ENCODE data around the gene FBXL13. TPM values are rescaled to one million over a fixed set of nuclear protein-coding genes. Genes with fewer than 3 reads are reported as not detected.
"Not testable (repeated sequence)": the region's sequence is repeated elsewhere in the genome, so short reads cannot be mapped to it uniquely, and the experiment has no call there.

The FBXL13 gene
- total and polyA plus RNA-seq, 5 experiments from 2014 or later, result 0.28 to 3.3 (median 1.3) TPM

DNA sequence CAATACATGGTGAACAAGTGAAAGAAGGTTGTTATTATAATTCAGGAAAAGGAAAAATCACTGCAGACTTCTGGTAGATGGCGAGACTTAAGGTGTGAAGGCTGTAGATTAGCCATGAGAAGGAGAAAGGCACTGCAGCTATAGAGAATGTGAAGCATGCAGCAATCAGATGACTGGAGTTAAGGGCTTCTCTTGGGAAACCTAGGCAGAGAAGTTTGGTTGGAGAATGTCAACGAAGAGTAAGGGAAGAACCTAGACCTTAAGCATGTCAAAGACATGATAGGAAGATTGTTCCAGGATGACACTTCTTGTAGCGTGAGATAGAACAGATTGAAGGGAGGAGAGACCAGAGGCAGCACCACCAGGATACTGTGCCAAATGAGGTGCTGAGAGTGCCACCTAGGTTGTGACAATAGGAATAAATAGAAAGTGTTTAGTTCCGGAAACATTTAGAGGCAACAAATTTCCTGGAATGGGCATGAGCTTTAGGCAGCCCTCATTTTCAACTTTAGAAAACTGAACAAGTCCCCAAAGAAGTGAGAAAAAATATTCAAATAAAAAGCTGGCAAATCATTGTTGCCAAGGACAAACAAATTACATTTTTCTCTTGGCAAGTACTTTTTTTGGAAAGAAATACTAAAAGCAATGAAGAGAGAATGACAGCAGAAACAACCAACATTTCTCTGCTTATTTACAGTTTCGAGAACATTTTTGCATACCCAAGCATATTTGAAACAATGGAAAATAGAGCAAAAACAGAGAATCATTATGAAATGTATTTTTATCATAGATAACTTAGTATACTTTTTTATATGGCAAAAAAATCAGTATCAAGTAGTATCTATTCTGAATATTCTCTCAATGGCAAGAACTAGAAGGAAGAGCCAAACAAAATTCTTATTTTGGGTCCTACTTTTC is 156.9 kb downstream of the FBXL13 start:
- ATAC-seq, result no peak

DNA sequence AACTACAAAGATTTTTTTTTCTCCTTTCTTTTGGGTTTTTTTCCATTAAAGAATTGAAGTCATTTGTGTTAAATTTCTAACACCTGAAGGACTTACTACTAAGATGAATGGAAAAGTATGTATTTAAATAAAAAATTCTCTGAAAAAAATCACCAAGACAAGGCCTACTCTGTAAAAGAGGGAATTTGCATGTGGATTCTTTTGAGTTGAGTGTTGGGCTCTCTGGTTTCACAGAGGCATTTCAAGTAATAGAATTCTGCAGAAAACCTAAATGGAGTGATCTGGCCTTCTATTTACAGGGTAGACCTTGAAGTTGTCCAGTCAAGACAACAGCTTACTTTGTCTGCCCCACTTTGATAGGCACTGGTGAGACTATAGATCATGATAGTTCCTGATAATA is 157.7 kb downstream of the FBXL13 start:
- DNase-seq (no peak), ATAC-seq (no peak)
- POLR2A ChIA-PET, result no interaction called here
- Mint-ChIP-seq H3K27me3 (no peaks in the 10 kb centered on the region), H3K4me3 (no peak overlapping the region), H3K4me1 (peaks cover 0 to 2% (median 0%) of the 10 kb centered on the region in 4 donors), H3K36me3 (peaks cover 0 to 16% (median 6%) of the 10 kb centered on the region in 3 donors), H3K27ac (no peak overlapping the region), H3K9me3 (no peaks in the 10 kb centered on the region)

More for the DNA sequence above, 156.9 kb downstream of the FBXL13 start:
- Mint-ChIP-seq H3K4me3 (no peak overlapping the region), H3K36me3 (peaks cover 0 to 8% (median 0%) of the 10 kb centered on the region in 3 donors), H3K27ac (no peak overlapping the region), H3K4me1 (peaks cover 0 to 2% (median 0%) of the 10 kb centered on the region in 4 donors), H3K9me3 (no peaks in the 10 kb centered on the region), H3K27me3 (no peaks in the 10 kb centered on the region)
- no peak for DNase-seq
- POLR2A ChIA-PET, result no interaction called here

DNA sequence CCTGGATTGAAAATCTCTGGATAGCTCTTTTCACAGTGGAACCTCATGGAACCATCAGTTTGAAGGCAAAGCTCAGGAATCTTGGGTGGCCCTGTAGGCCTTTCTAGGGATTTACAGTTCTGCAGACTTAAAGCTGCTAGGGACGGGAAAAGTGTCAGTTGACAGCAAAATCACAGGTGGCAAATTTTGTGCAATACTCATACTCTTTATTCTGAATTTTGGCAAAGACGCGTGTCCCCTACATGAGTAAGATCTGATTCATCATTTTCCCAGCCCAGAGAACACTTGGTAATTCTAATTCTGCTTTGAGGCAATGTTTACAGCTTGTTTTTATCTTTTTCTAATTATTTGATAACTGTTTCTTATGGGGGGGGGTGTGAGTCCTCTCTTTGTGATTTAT is 158.2 kb downstream of the FBXL13 start:
- no peaks in the 10 kb centered on the region for H3K9me3 Mint-ChIP-seq
- ATAC-seq (no peak), DNase-seq (no peak)
- H3K36me3 Mint-ChIP-seq, result peaks cover 0 to 16% (median 6%) of the 10 kb centered on the region in 3 donors
- POLR2A ChIA-PET, result no interaction called here
- peaks cover 0 to 2% (median 0%) of the 10 kb centered on the region in 4 donors for H3K4me1 Mint-ChIP-seq
- H3K27me3 Mint-ChIP-seq, result no peaks in the 10 kb centered on the region
- no peak overlapping the region for H3K27ac Mint-ChIP-seq
- no peak overlapping the region for H3K4me3 Mint-ChIP-seq

DNA sequence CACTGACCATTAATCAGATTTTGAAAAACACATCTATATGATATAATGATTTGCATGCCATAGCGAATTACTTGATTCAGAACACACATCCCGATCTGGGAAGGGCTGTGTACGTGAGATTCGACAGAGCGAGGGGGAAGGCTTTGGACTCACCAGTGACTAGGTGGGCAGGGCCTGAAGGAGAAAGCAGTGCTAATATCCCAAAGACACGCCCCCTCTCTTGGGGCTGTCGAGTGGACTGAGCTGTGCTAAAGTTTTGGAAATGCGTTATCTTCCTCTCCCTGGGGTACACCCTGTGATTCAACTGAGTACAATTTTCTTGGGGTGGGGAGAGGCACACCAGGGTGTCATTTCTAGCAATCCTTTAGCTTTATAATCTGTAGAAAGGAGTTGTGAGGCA is 160.0 kb downstream of the FBXL13 start:
- H3K36me3 Mint-ChIP-seq, result peaks cover 0 to 23% (median 15%) of the 10 kb centered on the region in 3 donors
- DNase-seq, result no peak
- no peak overlapping the region for H3K27ac Mint-ChIP-seq
- no peaks in the 10 kb centered on the region for H3K9me3 Mint-ChIP-seq
- H3K27me3 Mint-ChIP-seq, result no peaks in the 10 kb centered on the region
- ATAC-seq, result no peak
- H3K4me1 Mint-ChIP-seq, result peaks cover 0 to 2% (median under 1%) of the 10 kb centered on the region in 4 donors
- POLR2A ChIA-PET, result no interaction called here
- no peak overlapping the region for H3K4me3 Mint-ChIP-seq

DNA sequence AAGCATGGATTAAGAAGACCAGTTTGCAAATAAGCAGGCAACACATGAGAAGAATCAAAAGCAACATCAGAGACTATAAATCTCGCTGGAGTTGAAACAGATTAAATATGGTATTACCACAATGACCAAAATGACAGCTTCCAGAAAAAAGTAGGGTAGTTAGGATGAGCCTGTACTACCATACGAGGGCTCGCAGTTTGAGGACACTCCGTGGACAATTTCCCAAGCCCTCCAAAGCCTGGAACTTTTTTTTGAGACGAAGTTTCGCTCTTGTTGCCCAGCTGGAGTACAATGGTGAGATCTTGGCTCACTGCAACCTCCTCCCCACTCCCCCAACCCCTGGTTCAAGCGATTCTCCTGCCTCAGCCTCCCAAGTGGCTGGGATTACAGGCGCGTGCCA is 160.8 kb downstream of the FBXL13 start:
- Mint-ChIP-seq H3K27me3 (no peaks in the 10 kb centered on the region), H3K36me3 (peaks cover 0 to 23% (median 15%) of the 10 kb centered on the region in 3 donors), H3K27ac (no peak overlapping the region), H3K4me3 (no peak overlapping the region), H3K9me3 (peaks cover 0 to 5% (median 0%) of the 10 kb centered on the region in 9 donors), H3K4me1 (peaks cover 0 to 2% (median under 1%) of the 10 kb centered on the region in 4 donors)
- ATAC-seq, result no peak
- POLR2A ChIA-PET, result no interaction called here
- DNase-seq, result no peak

DNA sequence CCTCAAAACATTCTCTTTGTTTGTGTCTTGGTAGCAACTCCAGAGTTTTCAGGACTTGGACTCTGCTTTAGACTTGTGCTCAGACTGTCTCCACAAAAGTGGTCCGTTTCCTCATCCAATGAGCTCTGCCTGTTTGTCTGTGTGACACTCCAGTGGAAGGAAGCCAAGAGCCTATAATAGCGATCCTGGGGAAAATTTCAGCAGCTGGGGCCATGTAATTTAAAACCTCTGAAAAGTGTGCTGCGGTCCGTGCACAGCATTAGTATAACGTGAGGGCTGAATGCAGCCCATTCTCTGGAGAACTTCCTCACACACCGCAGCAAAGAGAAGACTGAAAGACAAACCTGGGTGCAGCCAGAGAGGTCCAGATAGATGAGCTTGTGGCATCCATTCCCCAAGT is 161.9 kb downstream of the FBXL13 start, which contains the start of gene LRRC17:
LRRC17 (plus strand) TSS at position 259 of the 400 bp plus-strand sequence. CDS start 20,914 bp downstream, outside the sequence.
- H3K27ac Mint-ChIP-seq, result peak within 1 kb of the TSS in 1 of 10 donors; percentile 15
- DNase-seq (no peak), ATAC-seq (no peak)
- POLR2A ChIA-PET, result no interaction called here
- H3K27me3 Mint-ChIP-seq, result no peaks in the 10 kb centered on the region
- peaks cover 0 to 10% (median 5%) of the 10 kb centered on the region in 9 donors for H3K9me3 Mint-ChIP-seq
- H3K36me3 Mint-ChIP-seq, result peaks cover 0 to 31% (median 15%) of the 10 kb centered on the region in 3 donors
- H3K4me3 Mint-ChIP-seq, result peak within 1 kb of the TSS in 1 of 10 donors; percentile 7
- H3K4me1 Mint-ChIP-seq, result peaks cover 0 to 2% (median under 1%) of the 10 kb centered on the region in 4 donors

DNA sequence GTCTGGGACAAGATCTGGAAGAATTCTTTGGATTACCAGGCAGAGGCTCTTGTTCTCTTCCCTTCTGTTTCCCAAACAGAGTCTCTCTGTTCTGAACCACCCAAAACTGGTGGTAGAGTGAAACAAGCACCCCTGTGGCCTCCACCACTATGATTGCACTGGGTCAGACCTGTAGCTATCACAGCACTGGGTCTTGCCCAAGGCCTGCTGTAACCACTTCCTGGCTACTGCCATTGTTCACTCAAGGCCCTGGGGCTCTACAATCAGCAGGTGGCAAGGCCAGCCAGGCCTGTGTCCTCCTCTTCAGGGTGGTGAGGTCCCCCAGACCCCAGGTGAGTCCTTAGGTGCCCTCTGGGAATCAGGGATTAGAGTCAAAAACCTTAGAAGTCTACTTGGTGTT is 165.9 kb downstream of the FBXL13 start:
- no peak for ATAC-seq
- H3K4me1 Mint-ChIP-seq, result peaks cover 0 to 2% (median under 1%) of the 10 kb centered on the region in 4 donors
- no peak overlapping the region for H3K4me3 Mint-ChIP-seq
- no peaks in the 10 kb centered on the region for H3K27me3 Mint-ChIP-seq
- POLR2A ChIA-PET, result no interaction called here
- peaks cover 7 to 52% (median 16%) of the 10 kb centered on the region in 3 donors for H3K36me3 Mint-ChIP-seq
- no peak for DNase-seq
- H3K27ac Mint-ChIP-seq, result no peak overlapping the region
- peaks cover 8 to 50% (median 22%) of the 10 kb centered on the region in 9 donors for H3K9me3 Mint-ChIP-seq

DNA sequence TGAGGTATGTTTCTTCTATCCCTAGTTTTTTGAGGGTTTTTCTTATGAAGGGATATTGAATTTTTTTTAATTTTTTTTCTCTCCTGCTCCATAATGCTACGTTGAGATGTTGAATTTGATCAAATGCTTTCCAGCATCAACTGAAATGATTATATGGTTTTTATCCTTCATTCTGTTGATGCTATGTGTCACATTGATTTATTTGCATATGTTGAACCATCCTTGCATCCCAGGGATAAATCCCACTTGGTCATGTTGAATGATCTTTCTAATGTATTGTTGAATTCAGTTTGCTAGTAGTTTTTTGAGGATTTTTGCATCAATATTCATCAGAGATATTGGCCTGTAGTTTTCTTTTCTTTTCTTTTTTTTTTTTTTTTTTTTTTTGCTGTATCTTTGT is 171.0 kb downstream of the FBXL13 start:
- H3K27ac Mint-ChIP-seq, H3K4me1 Mint-ChIP-seq, H3K27me3 Mint-ChIP-seq, POLR2A ChIA-PET, H3K4me3 Mint-ChIP-seq, DNase-seq, ATAC-seq: not testable (repeated sequence)
- Mint-ChIP-seq H3K36me3 (peaks cover 2 to 31% (median 7%) of the 10 kb centered on the region in 3 donors), H3K9me3 (peaks cover 9 to 54% (median 21%) of the 10 kb centered on the region in 9 donors)

DNA sequence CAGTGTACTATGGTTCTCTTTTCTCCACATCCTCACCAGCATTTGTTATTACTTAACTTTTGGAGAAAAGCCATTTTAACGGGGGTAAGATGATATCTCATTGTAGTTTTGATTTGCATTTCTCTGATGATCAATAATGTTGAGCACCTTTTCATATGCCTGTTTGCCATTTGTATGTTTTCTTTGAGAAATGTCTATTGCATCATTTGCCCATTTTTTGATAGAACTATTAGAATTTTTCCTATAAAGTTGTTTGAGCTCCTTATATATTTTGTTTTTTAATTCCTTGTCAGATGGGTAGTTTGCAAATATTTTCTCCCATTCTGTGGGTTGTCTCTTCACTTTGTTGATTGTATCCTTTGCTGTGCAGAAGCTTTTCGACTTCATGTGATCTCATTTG is 172.5 kb downstream of the FBXL13 start:
- H3K4me1 Mint-ChIP-seq, POLR2A ChIA-PET, H3K27me3 Mint-ChIP-seq, DNase-seq, ATAC-seq, H3K4me3 Mint-ChIP-seq, H3K27ac Mint-ChIP-seq: not testable (repeated sequence)
- peaks cover 3 to 39% (median 15%) of the 10 kb centered on the region in 9 donors for H3K9me3 Mint-ChIP-seq
- H3K36me3 Mint-ChIP-seq, result peaks cover 2 to 20% (median 7%) of the 10 kb centered on the region in 3 donors

DNA sequence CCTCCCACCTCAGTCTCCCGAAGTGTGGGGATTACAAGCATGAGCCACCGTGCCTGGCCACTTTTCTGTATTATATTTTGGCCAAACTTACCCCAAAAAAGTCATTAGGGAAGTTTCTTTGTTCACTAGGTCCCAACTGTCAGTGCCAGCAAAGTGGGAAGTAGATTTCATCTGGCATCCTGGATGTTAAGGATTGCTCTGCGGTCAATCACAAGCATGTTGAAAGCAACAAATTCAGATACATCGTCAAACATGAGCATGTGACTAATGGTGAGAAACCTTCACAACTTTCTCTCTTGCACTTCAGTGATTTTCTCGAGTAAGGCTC is 176.1 kb downstream of the FBXL13 start:
- DNase-seq (no peak), ATAC-seq (no peak)
- no peaks in the 10 kb centered on the region for H3K27me3 Mint-ChIP-seq
- H3K4me1 Mint-ChIP-seq, result no peaks in the 10 kb centered on the region
- no peak overlapping the region for H3K4me3 Mint-ChIP-seq
- no peak overlapping the region for H3K27ac Mint-ChIP-seq
- peaks cover 0 to 4% (median 3%) of the 10 kb centered on the region in 9 donors for H3K9me3 Mint-ChIP-seq
- peaks cover 0 to under 1% (median 0%) of the 10 kb centered on the region in 3 donors for H3K36me3 Mint-ChIP-seq
- POLR2A ChIA-PET, result no interaction called here

DNA sequence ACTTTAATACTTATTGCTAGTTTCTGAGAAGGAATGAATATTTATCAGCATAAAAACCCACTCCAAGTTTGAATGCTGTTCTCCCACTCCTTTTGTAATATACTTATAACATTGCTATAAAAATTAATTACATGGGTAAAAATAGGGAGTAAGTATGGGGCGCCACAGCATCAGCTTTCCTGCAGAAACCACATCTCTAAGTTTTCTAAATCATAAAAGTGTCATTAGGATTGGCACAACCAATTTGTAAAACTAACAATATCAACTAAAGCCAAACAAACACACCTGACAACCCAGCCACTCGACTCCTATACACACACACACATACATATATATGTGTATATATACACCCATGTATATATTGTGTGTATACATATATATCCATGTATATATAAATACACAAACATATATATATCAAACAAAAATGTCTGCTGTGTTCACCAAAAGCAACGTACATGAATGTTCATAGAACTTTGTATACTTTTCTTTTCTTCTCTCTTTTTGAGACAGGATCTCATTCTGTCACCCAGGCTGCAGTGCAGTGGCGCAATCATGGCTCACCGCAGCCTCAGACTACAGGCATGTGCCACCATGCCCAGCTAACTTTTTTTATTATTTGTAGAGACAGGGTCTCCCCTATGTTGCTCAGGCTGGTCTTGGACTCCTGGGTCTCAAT is 176.6 kb downstream of the FBXL13 start:
- Mint-ChIP-seq H3K27ac (no peak overlapping the region), H3K27me3 (no peaks in the 10 kb centered on the region), H3K9me3 (peaks cover 0 to 3% (median 0%) of the 10 kb centered on the region in 9 donors)

DNA sequence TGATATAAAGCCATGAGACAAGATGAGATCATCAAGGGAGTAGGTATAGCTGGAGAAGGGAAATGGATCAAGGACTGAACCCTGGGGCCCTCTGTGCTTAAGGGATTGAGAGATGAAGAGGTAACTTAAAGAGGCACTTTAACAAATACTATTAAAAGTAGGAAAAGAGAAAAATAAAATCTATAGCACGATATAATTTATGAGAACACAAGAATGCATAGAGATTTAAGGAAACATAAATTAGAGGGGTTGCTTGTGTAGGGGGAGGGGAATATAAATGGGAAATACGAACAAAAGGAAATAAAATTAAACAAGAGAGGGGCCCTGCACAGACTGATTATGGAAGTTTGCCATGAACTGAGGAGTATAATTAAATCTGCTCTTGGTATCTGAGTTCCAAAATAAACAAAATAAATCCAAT is 177.4 kb downstream of the FBXL13 start:
- POLR2A ChIA-PET, result no interaction called here
- Mint-ChIP-seq H3K27ac (no peak overlapping the region), H3K27me3 (no peaks in the 10 kb centered on the region), H3K4me1 (no peaks in the 10 kb centered on the region), H3K36me3 (peaks cover 0 to 3% (median 0%) of the 10 kb centered on the region in 3 donors), H3K4me3 (no peak overlapping the region), H3K9me3 (peaks cover 0 to 2% (median 0%) of the 10 kb centered on the region in 9 donors)
- no peak for ATAC-seq
- DNase-seq, result no peak

More for the DNA sequence above, 176.6 kb downstream of the FBXL13 start:
- POLR2A ChIA-PET, result no interaction called here
- DNase-seq (no peak), ATAC-seq (no peak)
- peaks cover 0 to 2% (median 0%) of the 10 kb centered on the region in 3 donors for H3K36me3 Mint-ChIP-seq
- H3K4me3 Mint-ChIP-seq, result no peak overlapping the region
- H3K4me1 Mint-ChIP-seq, result no peaks in the 10 kb centered on the region

DNA sequence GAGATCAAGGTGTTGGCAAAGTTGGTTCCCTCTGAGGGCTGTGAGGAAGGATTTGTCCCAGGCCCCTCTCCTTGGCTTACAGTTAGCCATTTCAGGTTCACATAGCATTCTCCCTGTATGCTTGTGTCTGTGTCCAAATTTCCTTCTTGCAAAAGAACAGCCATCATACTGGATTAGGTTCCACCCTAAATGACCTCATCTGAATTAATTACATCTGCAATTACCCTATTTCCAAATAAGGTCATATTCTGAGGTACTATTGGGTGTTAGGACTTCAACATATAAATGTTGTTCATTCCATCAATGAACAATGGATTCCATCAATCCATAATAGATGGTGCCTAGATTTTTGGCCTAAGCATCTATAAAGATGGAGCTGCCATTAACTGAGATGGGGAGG is 178.0 kb downstream of the FBXL13 start:
- DNase-seq (no peak), ATAC-seq (no peak)
- H3K27me3 Mint-ChIP-seq, result no peaks in the 10 kb centered on the region
- H3K4me1 Mint-ChIP-seq, result no peaks in the 10 kb centered on the region
- H3K4me3 Mint-ChIP-seq, result no peak overlapping the region
- H3K9me3 Mint-ChIP-seq, result peaks cover 0 to 2% (median 0%) of the 10 kb centered on the region in 9 donors
- POLR2A ChIA-PET, result no interaction called here
- peak overlapping the region in 1 of 10 donors; percentile 13 for H3K27ac Mint-ChIP-seq
- H3K36me3 Mint-ChIP-seq, result peaks cover 0 to 3% (median 0%) of the 10 kb centered on the region in 3 donors

Measured in naive thymus-derived CD8-positive, alpha-beta T cell (primary cell).